ENCODE results near the gene MAP7D1.

The MAP7D1 gene

GRCh38 chr1:36150296-36151133 is 5.4 kb upstream of the MAP7D1 start:
- TF ChIP-seq CTCF (IDR thresholded peaks at IDR 0.05; ENCODE audit: low read depth, low read length): no peak
- peak; percentile 96 to 97 for DNase-seq (ENCODE audit: low read depth in 2 of 2)
- H3K4me3 ChIP-seq (replicated peaks in 1 of 2; ENCODE audit: low read depth in 2 of 2, low read length in 2 of 2): peak overlapping the region in 1 of 2 donors; percentile 19

- no peak overlapping the region for H3K4me3 ChIP-seq (replicated peaks in 1 of 2; ENCODE audit: low read depth in 2 of 2, low read length in 2 of 2)
- DNase-seq (ENCODE audit: low read depth in 2 of 2): no peak
- no peak for TF ChIP-seq CTCF (IDR thresholded peaks at IDR 0.05; ENCODE audit: low read depth, low read length)
Observed at GRCh38 chr1:36151134-36151844, 4.7 kb upstream of the MAP7D1 start.

- H3K4me3 ChIP-seq (replicated peaks in 1 of 2; ENCODE audit: low read depth in 2 of 2, low read length in 2 of 2): no peak overlapping the region
- peak; percentile 33 to 36 for DNase-seq (ENCODE audit: low read depth in 2 of 2)
- no peak for TF ChIP-seq CTCF (IDR thresholded peaks at IDR 0.05; ENCODE audit: low read depth, low read length)
Observed at GRCh38 chr1:36151845-36152203, 4.1 kb upstream of the MAP7D1 start.

- TF ChIP-seq CTCF (IDR thresholded peaks at IDR 0.05; ENCODE audit: low read depth, low read length): no peak
- no peak overlapping the region for H3K4me3 ChIP-seq (replicated peaks in 1 of 2; ENCODE audit: low read depth in 2 of 2, low read length in 2 of 2)
- no peak for DNase-seq (ENCODE audit: low read depth in 2 of 2)
Observed at GRCh38 chr1:36153476-36153875, 2.5 kb upstream of the MAP7D1 start.

GRCh38 chr1:36154335-36154734 is 1.6 kb upstream of the MAP7D1 start:
- no peak for TF ChIP-seq CTCF (IDR thresholded peaks at IDR 0.05; ENCODE audit: low read depth, low read length)
- no peak for DNase-seq (ENCODE audit: low read depth in 2 of 2)
- no peak overlapping the region for H3K4me3 ChIP-seq (replicated peaks in 1 of 2; ENCODE audit: low read depth in 2 of 2, low read length in 2 of 2)

- peak in 1 of 2 donors; percentile 43 for DNase-seq (ENCODE audit: low read depth in 2 of 2)
- TF ChIP-seq CTCF (IDR thresholded peaks at IDR 0.05; ENCODE audit: low read depth, low read length): no peak
Observed at GRCh38 chr1:36154765-36155407, 1.1 kb upstream of the MAP7D1 start.

More at GRCh38 chr1:36154765-36155407, 1.1 kb upstream of the MAP7D1 start:
- H3K4me3 ChIP-seq (replicated peaks in 1 of 2; ENCODE audit: low read depth in 2 of 2, low read length in 2 of 2): peak overlapping the region; percentile 68 to 95

All from cardiac fibroblast (primary cell).